ENCODE measurements around the gene AGAP1. TPM values are rescaled to one million over a fixed set of nuclear protein-coding genes. Genes with fewer than 3 reads are reported as not detected.

AGAP1 gene
- total and polyA plus RNA-seq, 2 donors from 2014 or later = 8.1 to 44.5 TPM

- Histone ChIP-seq H3K27ac (ENCODE audit: low read depth in 2 of 2, low read length in 2 of 2) (no peak overlapping the region), H3K4me1 (ENCODE audit: control insufficient read depth in 2 of 3, insufficient read depth in 2 of 3, low read depth in 1 of 3, low read length in 3 of 3) (no peaks in the 10 kb centered on the region), H3K36me3 (ENCODE audit: control insufficient read depth in 2 of 3, insufficient read depth in 3 of 3, low read length in 3 of 3) (peaks cover 0 to 4% (median 0%) of the 10 kb centered on the region in 3 donors), H3K27me3 (ENCODE audit: control insufficient read depth, insufficient read depth, low read length) (no peaks in the 10 kb centered on the region), H3K4me3 (ENCODE audit: low read length in 3 of 3) (no peak overlapping the region), H3K9ac (ENCODE audit: low read length in 3 of 3) (no peak overlapping the region), H3K9me3 (ENCODE audit: control insufficient read depth in 2 of 3, insufficient read depth in 1 of 3, low read length in 3 of 3) (peaks cover 0 to 7% (median 0%) of the 10 kb centered on the region in 3 donors)
- no peak for FAIRE-seq
- TF ChIP-seq CTCF (IDR thresholded peaks at IDR 0.05; ENCODE audit: borderline replicate concordance, extremely low read depth, insufficient read depth) = no peak
- DNase-seq = peak in 1 of 5 donors; percentile 16
- intact Hi-C loops (cut with DNase I) = no loop called here
Observed at GRCh38 chr2:236055471-236055870, 561.6 kb downstream of the AGAP1 start.

- intact Hi-C loops (cut with DNase I) = no loop called here
- Histone ChIP-seq H3K27ac (ENCODE audit: low read depth in 2 of 2, low read length in 2 of 2) (no peak overlapping the region), H3K9ac (ENCODE audit: low read length in 3 of 3) (no peak overlapping the region), H3K36me3 (ENCODE audit: control insufficient read depth in 2 of 3, insufficient read depth in 3 of 3, low read length in 3 of 3) (no peaks in the 10 kb centered on the region), H3K4me3 (ENCODE audit: low read length in 3 of 3) (no peak overlapping the region), H3K27me3 (ENCODE audit: control insufficient read depth, insufficient read depth, low read length) (no peaks in the 10 kb centered on the region), H3K4me1 (ENCODE audit: control insufficient read depth in 2 of 3, insufficient read depth in 2 of 3, low read depth in 1 of 3, low read length in 3 of 3) (no peaks in the 10 kb centered on the region), H3K9me3 (ENCODE audit: control insufficient read depth in 2 of 3, insufficient read depth in 1 of 3, low read length in 3 of 3) (peaks cover 0 to 7% (median 0%) of the 10 kb centered on the region in 3 donors)
- DNase-seq (no peak), FAIRE-seq (no peak)
- TF ChIP-seq CTCF (IDR thresholded peaks at IDR 0.05; ENCODE audit: borderline replicate concordance, extremely low read depth, insufficient read depth) = no peak
Observed at GRCh38 chr2:236056141-236056540, 562.3 kb downstream of the AGAP1 start.

GRCh38 chr2:236057375-236057774 is 563.5 kb downstream of the AGAP1 start:
- intact Hi-C loops (cut with DNase I) = no loop called here
- no peak for DNase-seq

More at GRCh38 chr2:236057375-236057774, 563.5 kb downstream of the AGAP1 start:
- Histone ChIP-seq H3K4me1 (ENCODE audit: control insufficient read depth in 2 of 3, insufficient read depth in 2 of 3, low read depth in 1 of 3, low read length in 3 of 3) (no peaks in the 10 kb centered on the region), H3K9ac (ENCODE audit: low read length in 3 of 3) (no peak overlapping the region), H3K27ac (ENCODE audit: low read depth in 2 of 2, low read length in 2 of 2) (no peak overlapping the region), H3K9me3 (ENCODE audit: control insufficient read depth in 2 of 3, insufficient read depth in 1 of 3, low read length in 3 of 3) (peaks cover 0 to 7% (median 0%) of the 10 kb centered on the region in 3 donors), H3K4me3 (ENCODE audit: low read length in 3 of 3) (no peak overlapping the region), H3K36me3 (ENCODE audit: control insufficient read depth in 2 of 3, insufficient read depth in 3 of 3, low read length in 3 of 3) (no peaks in the 10 kb centered on the region), H3K27me3 (ENCODE audit: control insufficient read depth, insufficient read depth, low read length) (no peaks in the 10 kb centered on the region)
- TF ChIP-seq CTCF (IDR thresholded peaks at IDR 0.05; ENCODE audit: borderline replicate concordance, extremely low read depth, insufficient read depth) = no peak
- FAIRE-seq = no peak

Measured in kidney (tissue), 14 donors.